WTC11 (cell line): Measurements from ENCODE around the gene CTRB1.

Experiments used
- ELF4 ChIP-seq: sonication (generic); formaldehyde crosslinking; IDR thresholded peaks from 2 replicates; pipeline ENCODE4 v1.8.1; 2022; ENCODE audit warnings: low read depth, mild to moderate bottlenecking, moderate library complexity, missing genetic modification reagents
- USF2 ChIP-seq: sonication (generic); formaldehyde crosslinking; IDR thresholded peaks from 2 replicates; pipeline ENCODE4 v1.8.1; 2023; ENCODE audit warnings: mild to moderate bottlenecking, missing genetic modification reagents, moderate library complexity
- ZNF263 ChIP-seq: sonication (generic); formaldehyde crosslinking; IDR thresholded peaks from 2 replicates; pipeline ENCODE4 v1.8.1; 2022; ENCODE audit warnings: low read depth, mild to moderate bottlenecking, moderate library complexity, missing genetic modification reagents
- TF ChIP-seq, protein P1 (sequence below): fragments of 200-600 bp; IDR thresholded peaks from 2 replicates; pipeline ENCODE4 v1.8.0; 2022; ENCODE audit warnings: antibody characterized with exemption

GRCh38 chr16:75271441-75272096 lies 52.8 kb downstream of the CTRB1 start:
- TF ChIP-seq, protein P1, sequence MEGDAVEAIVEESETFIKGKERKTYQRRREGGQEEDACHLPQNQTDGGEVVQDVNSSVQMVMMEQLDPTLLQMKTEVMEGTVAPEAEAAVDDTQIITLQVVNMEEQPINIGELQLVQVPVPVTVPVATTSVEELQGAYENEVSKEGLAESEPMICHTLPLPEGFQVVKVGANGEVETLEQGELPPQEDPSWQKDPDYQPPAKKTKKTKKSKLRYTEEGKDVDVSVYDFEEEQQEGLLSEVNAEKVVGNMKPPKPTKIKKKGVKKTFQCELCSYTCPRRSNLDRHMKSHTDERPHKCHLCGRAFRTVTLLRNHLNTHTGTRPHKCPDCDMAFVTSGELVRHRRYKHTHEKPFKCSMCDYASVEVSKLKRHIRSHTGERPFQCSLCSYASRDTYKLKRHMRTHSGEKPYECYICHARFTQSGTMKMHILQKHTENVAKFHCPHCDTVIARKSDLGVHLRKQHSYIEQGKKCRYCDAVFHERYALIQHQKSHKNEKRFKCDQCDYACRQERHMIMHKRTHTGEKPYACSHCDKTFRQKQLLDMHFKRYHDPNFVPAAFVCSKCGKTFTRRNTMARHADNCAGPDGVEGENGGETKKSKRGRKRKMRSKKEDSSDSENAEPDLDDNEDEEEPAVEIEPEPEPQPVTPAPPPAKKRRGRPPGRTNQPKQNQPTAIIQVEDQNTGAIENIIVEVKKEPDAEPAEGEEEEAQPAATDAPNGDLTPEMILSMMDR: no peak
- TF ChIP-seq ELF4: no peak
- TF ChIP-seq USF2 (CRISPR knock-in tag): no peak
- TF ChIP-seq ZNF263 (CRISPR knock-in tag): no peak
